ENCODE measurements around the gene PRDM16. TPM values are rescaled to one million over a fixed set of nuclear protein-coding genes. Genes with fewer than 3 reads are reported as not detected.

Gene PRDM16
- total and polyA plus RNA-seq, 2 experiments from 2014 or later = 0.14 to 0.16 TPM

DNA sequence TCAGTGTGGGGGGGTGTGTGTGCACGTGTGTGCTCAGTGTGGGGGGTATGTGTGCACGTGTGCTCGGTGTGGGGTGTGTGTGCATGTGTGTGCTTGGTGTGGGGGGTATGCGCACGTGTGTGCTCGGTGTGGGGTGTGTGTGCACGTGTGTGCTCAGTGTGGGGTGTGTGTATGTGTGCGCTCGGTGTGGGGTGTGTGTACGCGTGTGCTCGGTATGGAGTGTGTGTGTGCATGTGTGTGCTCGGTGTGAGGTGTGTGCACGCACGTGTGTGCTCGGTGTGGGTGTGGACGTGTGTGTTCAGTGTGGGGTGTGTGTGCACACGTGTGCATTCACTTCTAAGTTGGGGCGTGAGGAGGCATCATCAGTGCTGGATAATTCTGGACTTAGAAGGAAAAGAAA is 77.9 kb downstream of the PRDM16 start:
- Histone ChIP-seq H3K36me3 (ENCODE audit: insufficient read depth) (no peaks in the 10 kb centered on the region), H3K9me2 (ENCODE audit: insufficient read depth) (no peaks in the 10 kb centered on the region), H3K4me2 (no peak overlapping the region), H2AFZ (no peak overlapping the region), H3K79me2 (replicated peaks; ENCODE audit: insufficient read depth) (no peaks in the 10 kb centered on the region), H3K27ac (ENCODE audit: low read depth) (no peak overlapping the region), H3K4me3 (no peak overlapping the region), H3K4me1 (ENCODE audit: insufficient read depth) (no peaks in the 10 kb centered on the region), H3F3A (replicated peaks; ENCODE audit: low read depth) (no peaks in the 10 kb centered on the region), H3K27me3 (ENCODE audit: insufficient read depth) (no peaks in the 10 kb centered on the region), H4K20me1 (replicated peaks; ENCODE audit: insufficient read depth) (no peaks in the 10 kb centered on the region)
- no peaks in the 10 kb centered on the region for H3K9me3 Mint-ChIP-seq
- DNase-seq (ENCODE audit: low spot score) (no peak), ATAC-seq (no peak)
- no peaks in the 10 kb centered on the region for H3K36me3 Mint-ChIP-seq (ENCODE audit: low read depth)
- no peaks in the 10 kb centered on the region for H3K4me1 Mint-ChIP-seq
- H3K4me3 Mint-ChIP-seq = no peak overlapping the region
- TF ChIP-seq NANOG (IDR thresholded peaks at IDR 0.05; ENCODE audit: borderline replicate concordance) (no peak), CTCF (conservative IDR thresholded peaks at IDR 0.05; ENCODE audit: low read depth in 2 of 2) (no peak), POLR2AphosphoS5 (IDR thresholded peaks at IDR 0.05; ENCODE audit: low read depth) (no peak), JUNB (IDR thresholded peaks at IDR 0.05; ENCODE audit: unreplicated experiment) (no peak), EZH2 (IDR thresholded peaks at IDR 0.05; ENCODE audit: low read depth, unreplicated experiment) (no peak), ZNF114 (CRISPR knock-in tag; IDR thresholded peaks at IDR 0.05) (no peak)
- TF ChIP-seq, protein P1, sequence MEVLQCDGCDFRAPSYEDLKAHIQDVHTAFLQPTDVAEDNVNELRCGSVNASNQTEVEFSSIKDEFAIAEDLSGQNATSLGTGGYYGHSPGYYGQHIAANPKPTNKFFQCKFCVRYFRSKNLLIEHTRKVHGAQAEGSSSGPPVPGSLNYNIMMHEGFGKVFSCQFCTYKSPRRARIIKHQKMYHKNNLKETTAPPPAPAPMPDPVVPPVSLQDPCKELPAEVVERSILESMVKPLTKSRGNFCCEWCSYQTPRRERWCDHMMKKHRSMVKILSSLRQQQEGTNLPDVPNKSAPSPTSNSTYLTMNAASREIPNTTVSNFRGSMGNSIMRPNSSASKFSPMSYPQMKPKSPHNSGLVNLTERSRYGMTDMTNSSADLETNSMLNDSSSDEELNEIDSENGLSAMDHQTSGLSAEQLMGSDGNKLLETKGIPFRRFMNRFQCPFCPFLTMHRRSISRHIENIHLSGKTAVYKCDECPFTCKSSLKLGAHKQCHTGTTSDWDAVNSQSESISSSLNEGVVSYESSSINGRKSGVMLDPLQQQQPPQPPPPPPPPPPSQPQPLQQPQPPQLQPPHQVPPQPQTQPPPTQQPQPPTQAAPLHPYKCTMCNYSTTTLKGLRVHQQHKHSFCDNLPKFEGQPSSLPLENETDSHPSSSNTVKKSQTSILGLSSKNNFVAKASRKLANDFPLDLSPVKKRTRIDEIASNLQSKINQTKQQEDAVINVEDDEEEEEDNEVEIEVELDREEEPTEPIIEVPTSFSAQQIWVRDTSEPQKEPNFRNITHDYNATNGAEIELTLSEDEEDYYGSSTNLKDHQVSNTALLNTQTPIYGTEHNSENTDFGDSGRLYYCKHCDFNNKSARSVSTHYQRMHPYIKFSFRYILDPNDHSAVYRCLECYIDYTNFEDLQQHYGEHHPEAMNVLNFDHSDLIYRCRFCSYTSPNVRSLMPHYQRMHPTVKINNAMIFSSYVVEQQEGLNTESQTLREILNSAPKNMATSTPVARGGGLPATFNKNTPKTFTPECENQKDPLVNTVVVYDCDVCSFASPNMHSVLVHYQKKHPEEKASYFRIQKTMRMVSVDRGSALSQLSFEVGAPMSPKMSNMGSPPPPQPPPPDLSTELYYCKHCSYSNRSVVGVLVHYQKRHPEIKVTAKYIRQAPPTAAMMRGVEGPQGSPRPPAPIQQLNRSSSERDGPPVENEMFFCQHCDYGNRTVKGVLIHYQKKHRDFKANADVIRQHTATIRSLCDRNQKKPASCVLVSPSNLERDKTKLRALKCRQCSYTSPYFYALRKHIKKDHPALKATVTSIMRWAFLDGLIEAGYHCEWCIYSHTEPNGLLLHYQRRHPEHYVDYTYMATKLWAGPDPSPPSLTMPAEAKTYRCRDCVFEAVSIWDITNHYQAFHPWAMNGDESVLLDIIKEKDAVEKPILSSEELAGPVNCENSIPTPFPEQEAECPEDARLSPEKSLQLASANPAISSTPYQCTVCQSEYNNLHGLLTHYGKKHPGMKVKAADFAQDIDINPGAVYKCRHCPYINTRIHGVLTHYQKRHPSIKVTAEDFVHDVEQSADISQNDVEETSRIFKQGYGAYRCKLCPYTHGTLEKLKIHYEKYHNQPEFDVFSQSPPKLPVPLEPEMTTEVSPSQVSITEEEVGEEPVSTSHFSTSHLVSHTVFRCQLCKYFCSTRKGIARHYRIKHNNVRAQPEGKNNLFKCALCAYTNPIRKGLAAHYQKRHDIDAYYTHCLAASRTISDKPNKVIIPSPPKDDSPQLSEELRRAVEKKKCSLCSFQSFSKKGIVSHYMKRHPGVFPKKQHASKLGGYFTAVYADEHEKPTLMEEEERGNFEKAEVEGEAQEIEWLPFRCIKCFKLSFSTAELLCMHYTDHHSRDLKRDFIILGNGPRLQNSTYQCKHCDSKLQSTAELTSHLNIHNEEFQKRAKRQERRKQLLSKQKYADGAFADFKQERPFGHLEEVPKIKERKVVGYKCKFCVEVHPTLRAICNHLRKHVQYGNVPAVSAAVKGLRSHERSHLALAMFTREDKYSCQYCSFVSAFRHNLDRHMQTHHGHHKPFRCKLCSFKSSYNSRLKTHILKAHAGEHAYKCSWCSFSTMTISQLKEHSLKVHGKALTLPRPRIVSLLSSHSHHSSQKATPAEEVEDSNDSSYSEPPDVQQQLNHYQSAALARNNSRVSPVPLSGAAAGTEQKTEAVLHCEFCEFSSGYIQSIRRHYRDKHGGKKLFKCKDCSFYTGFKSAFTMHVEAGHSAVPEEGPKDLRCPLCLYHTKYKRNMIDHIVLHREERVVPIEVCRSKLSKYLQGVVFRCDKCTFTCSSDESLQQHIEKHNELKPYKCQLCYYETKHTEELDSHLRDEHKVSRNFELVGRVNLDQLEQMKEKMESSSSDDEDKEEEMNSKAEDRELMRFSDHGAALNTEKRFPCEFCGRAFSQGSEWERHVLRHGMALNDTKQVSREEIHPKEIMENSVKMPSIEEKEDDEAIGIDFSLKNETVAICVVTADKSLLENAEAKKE (CRISPR knock-in tag; IDR thresholded peaks at IDR 0.05) = no peak
- TF ChIP-seq, protein P2, sequence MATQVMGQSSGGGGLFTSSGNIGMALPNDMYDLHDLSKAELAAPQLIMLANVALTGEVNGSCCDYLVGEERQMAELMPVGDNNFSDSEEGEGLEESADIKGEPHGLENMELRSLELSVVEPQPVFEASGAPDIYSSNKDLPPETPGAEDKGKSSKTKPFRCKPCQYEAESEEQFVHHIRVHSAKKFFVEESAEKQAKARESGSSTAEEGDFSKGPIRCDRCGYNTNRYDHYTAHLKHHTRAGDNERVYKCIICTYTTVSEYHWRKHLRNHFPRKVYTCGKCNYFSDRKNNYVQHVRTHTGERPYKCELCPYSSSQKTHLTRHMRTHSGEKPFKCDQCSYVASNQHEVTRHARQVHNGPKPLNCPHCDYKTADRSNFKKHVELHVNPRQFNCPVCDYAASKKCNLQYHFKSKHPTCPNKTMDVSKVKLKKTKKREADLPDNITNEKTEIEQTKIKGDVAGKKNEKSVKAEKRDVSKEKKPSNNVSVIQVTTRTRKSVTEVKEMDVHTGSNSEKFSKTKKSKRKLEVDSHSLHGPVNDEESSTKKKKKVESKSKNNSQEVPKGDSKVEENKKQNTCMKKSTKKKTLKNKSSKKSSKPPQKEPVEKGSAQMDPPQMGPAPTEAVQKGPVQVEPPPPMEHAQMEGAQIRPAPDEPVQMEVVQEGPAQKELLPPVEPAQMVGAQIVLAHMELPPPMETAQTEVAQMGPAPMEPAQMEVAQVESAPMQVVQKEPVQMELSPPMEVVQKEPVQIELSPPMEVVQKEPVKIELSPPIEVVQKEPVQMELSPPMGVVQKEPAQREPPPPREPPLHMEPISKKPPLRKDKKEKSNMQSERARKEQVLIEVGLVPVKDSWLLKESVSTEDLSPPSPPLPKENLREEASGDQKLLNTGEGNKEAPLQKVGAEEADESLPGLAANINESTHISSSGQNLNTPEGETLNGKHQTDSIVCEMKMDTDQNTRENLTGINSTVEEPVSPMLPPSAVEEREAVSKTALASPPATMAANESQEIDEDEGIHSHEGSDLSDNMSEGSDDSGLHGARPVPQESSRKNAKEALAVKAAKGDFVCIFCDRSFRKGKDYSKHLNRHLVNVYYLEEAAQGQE (IDR thresholded peaks at IDR 0.05; ENCODE audit: unreplicated experiment) = no peak
- H3K27me3 Mint-ChIP-seq (ENCODE audit: insufficient read depth, low read depth, poor library complexity) = peaks cover 2% of the 10 kb centered on the region
- no peak overlapping the region for H3K27ac Mint-ChIP-seq

Data from GM23338 (cell line).